PFSK-1 (cell line): Measurements from ENCODE around the gene SEC14L2.

Experiments used
- POLR2AphosphoS5 ChIP-seq: IDR thresholded peaks from 2 replicates; pipeline ENCODE4 v1.6.1; 2012; ENCODE audit warnings: low read depth, mild to moderate bottlenecking, control low read depth, low read length, moderate library complexity
- TAF1 ChIP-seq: IDR thresholded peaks from 2 replicates; pipeline ENCODE4 v1.6.1; 2012; ENCODE audit warnings: low read length, control low read depth, borderline replicate concordance; ENCODE audit not compliant: insufficient read depth
- TF ChIP-seq, protein P1 (sequence below), 2 experiments: IDR thresholded peaks; 2 replicates each; pipeline versions ENCODE4 v1.6.1 to v1.8.0; 2011 to 2012; ENCODE audit warnings: low read depth in 2 of 2, low read length in 2 of 2, control low read depth in 1 of 2, inconsistent platforms in 1 of 2, mild to moderate bottlenecking in 1 of 2, moderate library complexity in 1 of 2; ENCODE audit not compliant: insufficient read depth in 1 of 2

DNA sequence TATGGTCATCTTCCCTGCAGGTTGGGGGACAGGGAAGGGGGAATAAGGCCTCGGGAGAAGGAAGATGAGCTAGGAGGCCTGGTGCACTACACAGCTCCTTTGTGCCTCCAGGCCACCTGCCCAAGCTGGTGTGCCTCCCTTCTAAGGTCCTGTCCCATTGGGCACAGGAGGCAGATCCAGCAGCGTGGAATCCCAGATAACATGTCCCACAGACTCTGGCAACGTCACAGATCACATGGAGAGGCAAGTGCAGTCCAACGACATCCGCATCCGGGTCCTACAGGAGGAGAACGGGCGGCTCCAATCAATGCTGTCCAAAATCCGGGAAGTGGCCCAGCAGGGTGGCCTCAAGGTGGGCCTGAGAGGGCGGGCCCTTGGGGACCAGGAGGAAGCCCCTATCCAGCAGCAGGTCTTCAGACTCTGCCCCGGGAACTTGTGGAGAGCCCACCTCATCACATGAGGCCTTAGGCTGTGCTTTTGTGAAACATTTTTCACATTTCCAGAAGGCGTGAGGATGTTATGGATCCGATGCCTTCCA, 21.4 kb upstream of the SEC14L2 start:
- TF ChIP-seq TAF1 (no peak), POLR2AphosphoS5 (no peak)
- TF ChIP-seq, protein P1, sequence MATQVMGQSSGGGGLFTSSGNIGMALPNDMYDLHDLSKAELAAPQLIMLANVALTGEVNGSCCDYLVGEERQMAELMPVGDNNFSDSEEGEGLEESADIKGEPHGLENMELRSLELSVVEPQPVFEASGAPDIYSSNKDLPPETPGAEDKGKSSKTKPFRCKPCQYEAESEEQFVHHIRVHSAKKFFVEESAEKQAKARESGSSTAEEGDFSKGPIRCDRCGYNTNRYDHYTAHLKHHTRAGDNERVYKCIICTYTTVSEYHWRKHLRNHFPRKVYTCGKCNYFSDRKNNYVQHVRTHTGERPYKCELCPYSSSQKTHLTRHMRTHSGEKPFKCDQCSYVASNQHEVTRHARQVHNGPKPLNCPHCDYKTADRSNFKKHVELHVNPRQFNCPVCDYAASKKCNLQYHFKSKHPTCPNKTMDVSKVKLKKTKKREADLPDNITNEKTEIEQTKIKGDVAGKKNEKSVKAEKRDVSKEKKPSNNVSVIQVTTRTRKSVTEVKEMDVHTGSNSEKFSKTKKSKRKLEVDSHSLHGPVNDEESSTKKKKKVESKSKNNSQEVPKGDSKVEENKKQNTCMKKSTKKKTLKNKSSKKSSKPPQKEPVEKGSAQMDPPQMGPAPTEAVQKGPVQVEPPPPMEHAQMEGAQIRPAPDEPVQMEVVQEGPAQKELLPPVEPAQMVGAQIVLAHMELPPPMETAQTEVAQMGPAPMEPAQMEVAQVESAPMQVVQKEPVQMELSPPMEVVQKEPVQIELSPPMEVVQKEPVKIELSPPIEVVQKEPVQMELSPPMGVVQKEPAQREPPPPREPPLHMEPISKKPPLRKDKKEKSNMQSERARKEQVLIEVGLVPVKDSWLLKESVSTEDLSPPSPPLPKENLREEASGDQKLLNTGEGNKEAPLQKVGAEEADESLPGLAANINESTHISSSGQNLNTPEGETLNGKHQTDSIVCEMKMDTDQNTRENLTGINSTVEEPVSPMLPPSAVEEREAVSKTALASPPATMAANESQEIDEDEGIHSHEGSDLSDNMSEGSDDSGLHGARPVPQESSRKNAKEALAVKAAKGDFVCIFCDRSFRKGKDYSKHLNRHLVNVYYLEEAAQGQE (IDR thresholded peaks at IDR 0.05; ENCODE audit: insufficient read depth in 1 of 2, low read depth in 2 of 2, low read length in 2 of 2): no peak
